Measurements from ENCODE around the gene MSL1. TPM values are rescaled to one million over a fixed set of nuclear protein-coding genes. Genes with fewer than 3 reads are reported as not detected.
A peak's percentile ranks its signal among the peaks of the same experiment; 100 is the strongest.

Gene MSL1
- total and polyA plus RNA-seq, 2 of the 13 experiments (the other 11 are each of a cell fraction or from before 2014, with no cell fraction given) = 63.8 to 88.5 TPM

GRCh38 chr17:40113110-40113906, 8.5 kb upstream of the MSL1 start (continued):
- TF ChIP-seq AHDC1 (CRISPR knock-in tag; IDR thresholded peaks at IDR 0.05; ENCODE audit: borderline replicate concordance) = peak; percentile 69; the same call in 1 of the 2 replicates
- TF ChIP-seq NR2C2 (CRISPR knock-in tag; IDR thresholded peaks at IDR 0.05; ENCODE audit: borderline replicate concordance) = peak; percentile 91
- TF ChIP-seq SKI (IDR thresholded peaks at IDR 0.05; ENCODE audit: partially characterized antibody) = peak; percentile 73
- TF ChIP-seq KDM5A (IDR thresholded peaks at IDR 0.05; ENCODE audit: borderline replicate concordance, low read length) = no peak
- TF ChIP-seq DZIP1 (CRISPR knock-in tag; IDR thresholded peaks at IDR 0.05) = no peak
- TF ChIP-seq ARID2 (CRISPR knock-in tag; IDR thresholded peaks at IDR 0.05; ENCODE audit: borderline replicate concordance) = peak; percentile 20; the same call in 1 of the 2 replicates
- peak; percentile 48; the same call in 1 of the 2 replicates for TF ChIP-seq HHEX (CRISPR knock-in tag; IDR thresholded peaks at IDR 0.05)
- peak; percentile 55; the same call in 1 of the 2 replicates for TF ChIP-seq GATA4 (IDR thresholded peaks at IDR 0.05; ENCODE audit: borderline replicate concordance, low read depth)
- TF ChIP-seq STAG1 (CRISPR knock-in tag; IDR thresholded peaks at IDR 0.05) = peak; percentile 93
- no peak for TF ChIP-seq ZNF550 (CRISPR knock-in tag; IDR thresholded peaks at IDR 0.05; ENCODE audit: borderline replicate concordance)
- TF ChIP-seq MAX (IDR thresholded peaks at IDR 0.05) = peak; percentile 99
- peak; percentile 81; the same call in 1 of the 2 replicates for TF ChIP-seq RXRA (CRISPR knock-in tag; IDR thresholded peaks at IDR 0.05)
- TF ChIP-seq ZNF891 (CRISPR knock-in tag; IDR thresholded peaks at IDR 0.05) = 0 out of 2 replicates have a peak, but pooled peaks have one; percentile 17
- TF ChIP-seq PBX3 (CRISPR knock-in tag; IDR thresholded peaks at IDR 0.05; ENCODE audit: borderline replicate concordance) = peak; percentile 43; the same call in 1 of the 2 replicates
- TF ChIP-seq HNF1B (CRISPR knock-in tag; IDR thresholded peaks at IDR 0.05) = peak; percentile 75
- peak; percentile 65 for TF ChIP-seq HDAC2 (CRISPR knock-in tag; IDR thresholded peaks at IDR 0.05)
- no peak for TF ChIP-seq ZNF841 (CRISPR knock-in tag; IDR thresholded peaks at IDR 0.05; ENCODE audit: borderline replicate concordance)
